Measurements from ENCODE around the gene MKLN1.

MKLN1 gene

DNA sequence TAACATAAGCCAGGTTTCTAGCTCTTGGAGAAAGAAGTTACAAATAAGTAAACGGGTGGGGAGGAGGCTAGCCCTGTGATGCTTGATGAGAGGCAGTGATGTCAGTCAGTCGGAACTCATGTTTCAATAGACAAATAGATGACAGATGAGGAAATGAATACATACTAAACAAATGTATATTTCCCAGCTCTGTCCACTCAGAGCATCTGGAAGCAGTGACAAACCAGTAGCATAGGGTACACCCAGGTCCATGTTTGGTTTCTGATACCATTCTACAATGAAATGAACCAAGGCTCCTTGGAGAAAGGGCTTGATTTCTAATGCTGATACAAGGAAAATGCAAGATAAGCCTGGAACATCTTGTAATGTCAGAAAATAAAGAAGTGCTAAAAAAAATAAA, 198.1 kb downstream of the MKLN1 start:
- Histone ChIP-seq H3F3A (ENCODE audit: insufficient read depth, low read length) (no peaks in the 10 kb centered on the region), H3K79me2 (ENCODE audit: insufficient read depth, low read length) (no peaks in the 10 kb centered on the region), H3K4me1 (ENCODE audit: insufficient read depth, low read length, severe bottlenecking) (no peaks in the 10 kb centered on the region), H4K20me1 (ENCODE audit: insufficient read depth, low read length) (no peaks in the 10 kb centered on the region), H3K9me2 (ENCODE audit: low read depth, low read length) (no peaks in the 10 kb centered on the region), H3K4me2 (ENCODE audit: low read length) (no peak overlapping the region), H2AFZ (ENCODE audit: low read length) (no peak overlapping the region), H3K9ac (ENCODE audit: low read length) (no peak overlapping the region), H3K4me3 (ENCODE audit: low read depth, low read length, poor library complexity, severe bottlenecking) (no peak overlapping the region), H3K27me3 (ENCODE audit: insufficient read depth, low read length) (peaks cover 15% of the 10 kb centered on the region), H3K36me3 (ENCODE audit: insufficient read depth, low read length) (no peaks in the 10 kb centered on the region), H3K27ac (ENCODE audit: low read depth, low read length, poor library complexity, severe bottlenecking) (no peak overlapping the region), H3K9me3 (ENCODE audit: low read length) (no peaks in the 10 kb centered on the region)
- TF ChIP-seq, protein P1, sequence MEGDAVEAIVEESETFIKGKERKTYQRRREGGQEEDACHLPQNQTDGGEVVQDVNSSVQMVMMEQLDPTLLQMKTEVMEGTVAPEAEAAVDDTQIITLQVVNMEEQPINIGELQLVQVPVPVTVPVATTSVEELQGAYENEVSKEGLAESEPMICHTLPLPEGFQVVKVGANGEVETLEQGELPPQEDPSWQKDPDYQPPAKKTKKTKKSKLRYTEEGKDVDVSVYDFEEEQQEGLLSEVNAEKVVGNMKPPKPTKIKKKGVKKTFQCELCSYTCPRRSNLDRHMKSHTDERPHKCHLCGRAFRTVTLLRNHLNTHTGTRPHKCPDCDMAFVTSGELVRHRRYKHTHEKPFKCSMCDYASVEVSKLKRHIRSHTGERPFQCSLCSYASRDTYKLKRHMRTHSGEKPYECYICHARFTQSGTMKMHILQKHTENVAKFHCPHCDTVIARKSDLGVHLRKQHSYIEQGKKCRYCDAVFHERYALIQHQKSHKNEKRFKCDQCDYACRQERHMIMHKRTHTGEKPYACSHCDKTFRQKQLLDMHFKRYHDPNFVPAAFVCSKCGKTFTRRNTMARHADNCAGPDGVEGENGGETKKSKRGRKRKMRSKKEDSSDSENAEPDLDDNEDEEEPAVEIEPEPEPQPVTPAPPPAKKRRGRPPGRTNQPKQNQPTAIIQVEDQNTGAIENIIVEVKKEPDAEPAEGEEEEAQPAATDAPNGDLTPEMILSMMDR (IDR thresholded peaks at IDR 0.05; ENCODE audit: low read length): no peak
- TF ChIP-seq EZH2 (IDR thresholded peaks at IDR 0.05; ENCODE audit: borderline replicate concordance, low read length): no peak

DNA sequence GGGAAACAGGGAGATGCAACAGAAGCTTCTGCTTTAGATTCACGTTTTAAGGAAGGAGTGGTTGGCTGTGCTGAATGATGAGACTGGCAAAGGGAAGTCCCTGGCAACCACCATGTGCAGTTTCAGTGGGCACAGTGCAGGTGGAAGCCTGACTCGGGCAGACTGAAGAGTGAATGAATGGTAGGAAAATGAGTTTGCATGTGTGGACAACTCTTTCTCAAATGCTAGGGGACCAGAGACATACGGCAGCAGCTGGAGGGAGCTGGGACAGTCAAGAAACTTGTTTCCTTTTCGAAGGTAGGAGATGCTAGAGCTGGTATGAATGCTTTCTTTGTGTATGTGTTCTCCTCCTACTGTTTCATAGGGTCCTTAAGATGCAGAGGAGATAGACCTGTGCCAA, 199.8 kb downstream of the MKLN1 start:
- no peak overlapping the region for H3K9ac ChIP-seq (ENCODE audit: low read length)
- no peaks in the 10 kb centered on the region for H4K20me1 ChIP-seq (ENCODE audit: insufficient read depth, low read length)
- no peaks in the 10 kb centered on the region for H3K9me2 ChIP-seq (ENCODE audit: low read depth, low read length)
- no peak for TF ChIP-seq EZH2 (IDR thresholded peaks at IDR 0.05; ENCODE audit: borderline replicate concordance, low read length)
- TF ChIP-seq, protein P1 (IDR thresholded peaks at IDR 0.05; ENCODE audit: low read length): no peak
- H3K36me3 ChIP-seq (ENCODE audit: insufficient read depth, low read length): no peaks in the 10 kb centered on the region
- no peaks in the 10 kb centered on the region for H3F3A ChIP-seq (ENCODE audit: insufficient read depth, low read length)
- H3K4me3 ChIP-seq (ENCODE audit: low read depth, low read length, poor library complexity, severe bottlenecking): no peak overlapping the region
- H3K9me3 ChIP-seq (ENCODE audit: low read length): no peaks in the 10 kb centered on the region
- H3K79me2 ChIP-seq (ENCODE audit: insufficient read depth, low read length): no peaks in the 10 kb centered on the region
- no peak overlapping the region for H3K4me2 ChIP-seq (ENCODE audit: low read length)
- peaks cover 12% of the 10 kb centered on the region for H3K27me3 ChIP-seq (ENCODE audit: insufficient read depth, low read length)
- H3K27ac ChIP-seq (ENCODE audit: low read depth, low read length, poor library complexity, severe bottlenecking): no peak overlapping the region
- no peaks in the 10 kb centered on the region for H3K4me1 ChIP-seq (ENCODE audit: insufficient read depth, low read length, severe bottlenecking)
- no peak overlapping the region for H2AFZ ChIP-seq (ENCODE audit: low read length)

DNA sequence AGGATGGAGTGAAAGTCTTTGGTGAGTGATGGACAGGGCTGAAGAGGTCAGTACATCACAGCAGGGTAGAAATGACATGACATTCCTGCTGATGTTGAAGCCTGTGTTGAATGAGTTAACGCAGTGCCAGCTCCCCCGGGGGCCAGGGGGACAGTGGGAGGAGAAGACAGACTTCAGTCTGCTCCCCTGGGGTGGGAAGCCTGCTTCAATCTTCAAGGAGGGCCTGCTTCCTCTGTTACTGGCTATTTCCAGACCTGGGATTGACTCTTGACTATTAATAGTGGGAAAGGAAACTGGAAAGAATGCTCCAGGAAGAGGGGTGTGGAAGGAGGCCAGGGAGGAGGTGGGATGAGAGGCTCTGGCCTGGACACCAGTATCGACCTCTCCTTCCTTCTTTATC, 201.5 kb downstream of the MKLN1 start:
- Histone ChIP-seq H3K9ac (ENCODE audit: low read length) (no peak overlapping the region), H3K27me3 (ENCODE audit: insufficient read depth, low read length) (peaks cover 5% of the 10 kb centered on the region), H3F3A (ENCODE audit: insufficient read depth, low read length) (no peaks in the 10 kb centered on the region), H3K79me2 (ENCODE audit: insufficient read depth, low read length) (no peaks in the 10 kb centered on the region), H3K4me2 (ENCODE audit: low read length) (no peak overlapping the region), H2AFZ (ENCODE audit: low read length) (no peak overlapping the region), H4K20me1 (ENCODE audit: insufficient read depth, low read length) (no peaks in the 10 kb centered on the region), H3K9me3 (ENCODE audit: low read length) (no peaks in the 10 kb centered on the region), H3K4me1 (ENCODE audit: insufficient read depth, low read length, severe bottlenecking) (no peaks in the 10 kb centered on the region), H3K4me3 (ENCODE audit: low read depth, low read length, poor library complexity, severe bottlenecking) (no peak overlapping the region), H3K9me2 (ENCODE audit: low read depth, low read length) (no peaks in the 10 kb centered on the region), H3K36me3 (ENCODE audit: insufficient read depth, low read length) (no peaks in the 10 kb centered on the region), H3K27ac (ENCODE audit: low read depth, low read length, poor library complexity, severe bottlenecking) (no peak overlapping the region)
- TF ChIP-seq, protein P1 (IDR thresholded peaks at IDR 0.05; ENCODE audit: low read length): no peak
- no peak for TF ChIP-seq EZH2 (IDR thresholded peaks at IDR 0.05; ENCODE audit: borderline replicate concordance, low read length)

Data from OCI-LY1 (cell line).